HUES48 (cell line): ENCODE measurements around the gene NSUN3.

Experiments
- H3K27ac ChIP-seq: one replicate; pipeline ENCODE4 v1.7.0; 2013; ENCODE audit warnings: low read depth, low read length, inconsistent platforms
- H3K27me3 ChIP-seq: 2 replicates; pipeline ENCODE4 v1.6.1; 2013; ENCODE audit warnings: mild to moderate bottlenecking, low read length; ENCODE audit not compliant: control insufficient read depth, insufficient read depth
- H3K36me3 ChIP-seq: 2 replicates; pipeline ENCODE4 v1.6.1; 2013; ENCODE audit warnings: low read length; ENCODE audit not compliant: control insufficient read depth, insufficient read depth
- H3K4me1 ChIP-seq: 2 replicates; pipeline ENCODE4 v1.6.1; 2013; ENCODE audit warnings: mild to moderate bottlenecking, low read length; ENCODE audit not compliant: control insufficient read depth, insufficient read depth
- H3K4me3 ChIP-seq: 2 replicates; pipeline ENCODE4 v1.5.1; 2013; ENCODE audit warnings: mild to moderate bottlenecking, low read depth, low read length
- H3K9ac ChIP-seq: 2 replicates; pipeline ENCODE4 v1.6.1; 2013; ENCODE audit warnings: mild to moderate bottlenecking, low read depth, low read length, moderate library complexity
- H3K9me3 ChIP-seq: 2 replicates; pipeline ENCODE4 v1.6.1; 2013; ENCODE audit warnings: low read length; ENCODE audit not compliant: control insufficient read depth, insufficient read depth

The NSUN3 gene

GRCh38 chr3:94167346-94167745, 104.5 kb downstream of the NSUN3 start:
- Histone ChIP-seq H3K9me3 (no peaks in the 10 kb centered on the region), H3K27ac (no peak overlapping the region), H3K36me3 (no peaks in the 10 kb centered on the region), H3K4me1 (no peaks in the 10 kb centered on the region), H3K4me3 (no peak overlapping the region), H3K9ac (no peak overlapping the region), H3K27me3 (no peaks in the 10 kb centered on the region)

DNA sequence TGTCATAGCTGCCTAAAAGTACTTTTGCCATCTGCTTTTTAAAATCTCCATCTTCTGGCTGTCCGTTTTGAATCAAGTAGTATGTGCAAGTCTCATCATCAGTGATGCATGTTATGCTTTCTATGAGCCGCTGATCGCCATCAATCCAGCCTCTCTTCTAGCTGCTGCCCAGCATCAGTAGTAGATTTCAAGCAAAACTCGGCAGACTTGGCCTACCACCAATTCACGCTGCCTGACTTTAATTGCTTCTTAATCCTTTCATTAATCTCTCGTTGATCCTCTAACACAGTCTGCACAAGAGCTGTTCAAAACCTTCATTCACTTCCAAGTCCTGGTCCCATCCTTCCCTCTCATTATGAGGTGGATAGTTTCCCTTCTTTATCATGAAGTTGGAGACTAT, 104.9 kb downstream of the NSUN3 start:
- no peak overlapping the region for H3K27ac ChIP-seq
- no peaks in the 10 kb centered on the region for H3K4me1 ChIP-seq
- no peaks in the 10 kb centered on the region for H3K27me3 ChIP-seq
- H3K9me3 ChIP-seq: no peaks in the 10 kb centered on the region
- no peak overlapping the region for H3K4me3 ChIP-seq
- H3K36me3 ChIP-seq: no peaks in the 10 kb centered on the region
- H3K9ac ChIP-seq: no peak overlapping the region

DNA sequence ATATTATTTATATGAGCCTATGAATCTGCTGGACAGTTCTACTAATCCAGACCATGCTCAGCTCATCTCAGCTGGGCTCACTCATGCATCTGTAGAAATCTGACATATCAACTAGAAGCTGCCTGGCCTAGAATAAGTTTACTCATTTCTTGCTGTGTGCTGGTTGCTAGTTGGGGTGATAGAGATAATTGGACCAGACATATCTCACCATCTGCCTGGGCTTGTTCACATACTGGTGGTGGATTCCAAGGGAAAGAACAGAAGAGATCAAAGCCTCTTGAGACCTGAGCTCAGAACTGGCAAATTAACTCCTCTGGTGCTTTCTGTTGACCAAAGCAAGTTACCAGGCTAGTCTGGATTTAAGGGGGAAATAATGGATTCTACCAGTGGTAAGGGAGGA, 109.1 kb downstream of the NSUN3 start:
- H3K27me3 ChIP-seq: no peaks in the 10 kb centered on the region
- no peak overlapping the region for H3K9ac ChIP-seq
- H3K27ac ChIP-seq: no peak overlapping the region
- no peaks in the 10 kb centered on the region for H3K9me3 ChIP-seq
- H3K36me3 ChIP-seq: no peaks in the 10 kb centered on the region
- H3K4me3 ChIP-seq: no peak overlapping the region
- no peaks in the 10 kb centered on the region for H3K4me1 ChIP-seq

DNA sequence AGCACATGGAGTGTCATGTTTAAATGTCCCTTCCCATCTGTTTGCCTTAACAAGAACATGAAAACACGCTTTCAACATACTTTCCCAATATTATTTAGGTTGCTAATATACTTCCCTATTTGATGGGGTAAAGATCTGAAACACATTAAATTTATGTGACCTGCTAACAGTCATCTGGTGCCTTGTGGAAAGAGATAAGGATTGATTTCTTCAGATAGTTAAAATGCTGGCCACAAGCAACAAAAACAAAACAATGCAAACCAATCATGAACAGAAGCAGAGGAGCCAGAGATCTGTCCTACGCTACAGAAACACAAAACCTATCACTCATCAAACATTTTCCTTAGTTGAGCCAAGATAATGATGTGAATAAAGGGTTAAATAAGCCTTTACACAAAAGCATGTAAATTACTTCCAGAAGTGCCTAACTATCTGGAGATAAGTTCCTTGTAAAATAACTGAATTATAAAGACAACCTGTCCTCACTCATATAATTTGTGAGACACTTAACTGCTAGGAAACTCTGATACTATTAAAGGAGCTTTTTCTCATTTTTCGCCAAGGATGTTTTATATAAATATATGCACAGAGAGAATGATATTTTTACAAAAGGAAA, 109.9 kb downstream of the NSUN3 start:
- H3K27me3 ChIP-seq: no peaks in the 10 kb centered on the region
- no peaks in the 10 kb centered on the region for H3K9me3 ChIP-seq
- no peak overlapping the region for H3K9ac ChIP-seq
- no peak overlapping the region for H3K27ac ChIP-seq
- H3K4me3 ChIP-seq: no peak overlapping the region
- H3K4me1 ChIP-seq: no peaks in the 10 kb centered on the region
- no peaks in the 10 kb centered on the region for H3K36me3 ChIP-seq

- Histone ChIP-seq H3K36me3 (no peaks in the 10 kb centered on the region), H3K4me3 (no peak overlapping the region), H3K27me3 (no peaks in the 10 kb centered on the region), H3K9ac (no peak overlapping the region), H3K9me3 (no peaks in the 10 kb centered on the region), H3K27ac (no peak overlapping the region), H3K4me1 (no peaks in the 10 kb centered on the region)
Measured at GRCh38 chr3:94173673-94174434, 111.0 kb downstream of the NSUN3 start.

GRCh38 chr3:94175677-94176076, 112.8 kb downstream of the NSUN3 start:
- no peaks in the 10 kb centered on the region for H3K4me1 ChIP-seq
- H3K9me3 ChIP-seq: no peaks in the 10 kb centered on the region
- H3K36me3 ChIP-seq: no peaks in the 10 kb centered on the region
- no peaks in the 10 kb centered on the region for H3K27me3 ChIP-seq
- H3K9ac ChIP-seq: no peak overlapping the region
- no peak overlapping the region for H3K27ac ChIP-seq
- H3K4me3 ChIP-seq: no peak overlapping the region

DNA sequence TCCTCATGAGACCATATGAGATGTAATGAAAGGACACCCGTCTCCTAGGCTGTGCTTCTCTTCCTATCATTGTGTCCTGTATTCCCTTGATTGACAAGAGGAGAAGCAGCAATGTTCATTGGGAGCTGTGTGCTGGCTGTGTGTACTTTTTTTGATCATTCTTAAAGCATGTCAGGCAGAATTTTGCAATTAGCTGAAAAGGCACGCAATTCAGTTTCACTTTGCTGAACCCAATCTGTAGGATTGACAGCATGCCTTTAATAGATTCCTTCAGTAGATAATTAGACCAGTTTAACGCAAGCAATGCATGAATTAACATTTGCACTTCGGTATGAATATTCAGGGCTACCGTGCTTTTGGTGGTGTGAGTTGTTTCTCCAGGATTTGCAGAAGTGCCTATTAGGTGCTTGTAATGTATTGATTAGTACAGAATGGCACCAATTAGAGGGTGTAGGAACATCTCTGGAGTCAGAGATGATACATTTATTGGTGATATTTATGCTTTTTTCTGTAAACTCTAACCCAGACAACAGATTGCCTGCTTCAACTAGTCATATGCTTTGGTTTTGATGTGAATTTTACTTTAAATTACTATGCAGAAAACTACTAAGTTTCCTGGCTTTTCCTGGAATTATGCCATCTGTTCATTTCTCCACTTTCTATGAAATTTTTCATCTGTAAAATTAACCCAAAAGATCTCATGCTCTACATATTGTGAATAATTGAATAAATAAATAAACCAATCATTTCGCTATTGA, 114.3 kb downstream of the NSUN3 start:
- no peak overlapping the region for H3K9ac ChIP-seq
- no peaks in the 10 kb centered on the region for H3K36me3 ChIP-seq
- H3K27ac ChIP-seq: no peak overlapping the region
- no peaks in the 10 kb centered on the region for H3K27me3 ChIP-seq
- H3K9me3 ChIP-seq: no peaks in the 10 kb centered on the region
- no peak overlapping the region for H3K4me3 ChIP-seq
- no peaks in the 10 kb centered on the region for H3K4me1 ChIP-seq
